Liver (tissue), 9 donors: Measurements from ENCODE around the gene DZANK1. TPM values are rescaled to one million over a fixed set of nuclear protein-coding genes. Genes with fewer than 3 reads are reported as not detected.
A peak's percentile ranks its signal among the peaks of the same experiment; 100 is the strongest.

Experiments
- DNase-seq: peaks from one replicate; pipeline ENCODE4 v3.0.0-alpha.2; 2017; ENCODE audit warnings: low spot score
- H3K27ac ChIP-seq, 2 donors: one replicate each; pipeline ENCODE4 v1.7.0; 2013; ENCODE audit warnings: inconsistent platforms in 2 of 2, low read length in 2 of 2, control low read depth in 1 of 2, low read depth in 1 of 2, mild to moderate bottlenecking in 1 of 2
- H3K27me3 ChIP-seq, 4 donors: one replicate each; pipeline versions ENCODE4 v1.6.1 to v1.7.0; 2013; ENCODE audit warnings: low read length in 3 of 4, inconsistent platforms in 1 of 4, mild to moderate bottlenecking in 1 of 4, moderate library complexity in 1 of 4; ENCODE audit not compliant: control insufficient read depth in 4 of 4, insufficient read depth in 4 of 4
- H3K36me3 ChIP-seq, 4 donors: one replicate each; pipeline versions ENCODE4 v1.6.1 to v1.7.0; 2013; ENCODE audit warnings: low read length in 3 of 4, mild to moderate bottlenecking in 3 of 4, low read depth in 1 of 4, moderate library complexity in 1 of 4; ENCODE audit not compliant: control insufficient read depth in 4 of 4, insufficient read depth in 3 of 4
- H3K4me1 ChIP-seq, 4 donors: one replicate each; pipeline versions ENCODE4 v1.6.1 to v1.7.0; 2013; ENCODE audit warnings: low read length in 3 of 4, mild to moderate bottlenecking in 3 of 4, moderate library complexity in 1 of 4; ENCODE audit not compliant: control insufficient read depth in 4 of 4, insufficient read depth in 4 of 4
- H3K4me3 ChIP-seq, 3 donors: one replicate each; pipeline versions ENCODE4 v1.6.1 to v1.7.0; 2013; ENCODE audit warnings: low read length in 3 of 3, control low read depth in 1 of 3, low read depth in 1 of 3, mild to moderate bottlenecking in 1 of 3
- H3K9ac ChIP-seq, 2 donors: one replicate each; pipeline ENCODE4 v1.7.0; 2013; ENCODE audit warnings: low read length in 2 of 2, mild to moderate bottlenecking in 2 of 2, moderate library complexity in 2 of 2, control low read depth in 1 of 2, low read depth in 1 of 2
- H3K9me3 ChIP-seq, 4 donors: one replicate each; pipeline versions ENCODE4 v1.6.1 to v1.7.0; 2013; ENCODE audit warnings: low read length in 3 of 4; ENCODE audit not compliant: control insufficient read depth in 4 of 4
- ATF3 ChIP-seq: IDR thresholded peaks from 2 replicates; pipeline ENCODE4 v1.6.1; 2016; ENCODE audit warnings: antibody characterized with exemption
- EGR1 ChIP-seq, 2 donors: IDR thresholded peaks; 2 replicates each; pipeline ENCODE4 v1.6.1; 2016 to 2018; ENCODE audit warnings: antibody characterized with exemption in 2 of 2, low read depth in 2 of 2
- FOXA1 ChIP-seq: IDR thresholded peaks from 2 replicates; pipeline ENCODE4 v1.6.1; 2016; ENCODE audit warnings: antibody characterized with exemption
- FOXA2 ChIP-seq: IDR thresholded peaks from 2 replicates; pipeline ENCODE4 v1.6.1; 2016; ENCODE audit warnings: antibody characterized with exemption
- GABPA ChIP-seq, 2 donors: IDR thresholded peaks in 1 of 2; conservative IDR thresholded peaks in 1 of 2; 2 replicates each; pipeline ENCODE4 v1.6.1; 2016; ENCODE audit warnings: antibody characterized with exemption in 2 of 2, mild to moderate bottlenecking in 1 of 2, moderate library complexity in 1 of 2
- HNF4A ChIP-seq, 2 donors: conservative IDR thresholded peaks; 2 replicates each; pipeline ENCODE4 v1.6.1; 2016; ENCODE audit warnings: antibody characterized with exemption in 2 of 2, mild to moderate bottlenecking in 2 of 2
- HNF4G ChIP-seq: IDR thresholded peaks from 2 replicates; pipeline ENCODE4 v1.6.1; 2016; ENCODE audit warnings: antibody characterized with exemption
- JUND ChIP-seq, 2 donors: IDR thresholded peaks; 2 replicates each; pipeline ENCODE4 v1.6.1; 2016; ENCODE audit warnings: antibody characterized with exemption in 2 of 2
- NR2F2 ChIP-seq: IDR thresholded peaks from 2 replicates; pipeline ENCODE4 v1.6.1; 2016; ENCODE audit warnings: antibody characterized with exemption
- RAD21 ChIP-seq, 2 donors: IDR thresholded peaks; 2 replicates each; pipeline ENCODE4 v1.6.1; 2016; ENCODE audit warnings: antibody characterized with exemption in 2 of 2, mild to moderate bottlenecking in 2 of 2
- RXRA ChIP-seq, 2 donors: IDR thresholded peaks; 2 replicates each; pipeline ENCODE4 v1.6.1; 2017 to 2018; ENCODE audit warnings: antibody characterized with exemption in 2 of 2, mild to moderate bottlenecking in 1 of 2
- YY1 ChIP-seq: IDR thresholded peaks from 2 replicates; pipeline ENCODE4 v1.6.1; 2016; ENCODE audit warnings: antibody characterized with exemption, mild to moderate bottlenecking
- WGBS: extraction: QIAGEN DNeasy Blood & Tissue Kit; methylation state at CpG from one replicate; pipeline ENCODE4 v1.1.7; 2013; 5-methylcytosine and 5-hydroxymethylcytosine counted together
- polyA plus RNA-seq, 2 donors: library from polyadenylated mRNA; stranded (reverse) in 1 of 2; unstranded in 1 of 2; fragments of 200-250 nt in 1 of 2; fragments of >200 nt in 1 of 2; fragmentation: Nextera tagmentation in 1 of 2; extraction: Ambion mirVana in 1 of 2; gene quantifications; one replicate each; pipeline versions ENCODE4 v1.2.1 to v1.2.3, GENCODE V29; 2013 to 2015
- total RNA-seq, 2 donors: library from RNA; depleted of rRNA; stranded (reverse); fragments of >200 nt; gene quantifications; one replicate each; pipeline ENCODE4 v1.2.3, GENCODE V29; 2014
- TF ChIP-seq, protein P1 (sequence below): IDR thresholded peaks from 2 replicates; pipeline ENCODE4 v1.6.1; 2016; ENCODE audit warnings: antibody characterized with exemption
- TF ChIP-seq, protein P2 (sequence below): fragments of 150-350 bp; IDR thresholded peaks from 2 replicates; pipeline ENCODE4 v1.5.1; 2017; ENCODE audit warnings: improper control_type of control experiment, low read depth, low read length; ENCODE audit not compliant: missing input control
- TF ChIP-seq, protein P3 (sequence below): IDR thresholded peaks from 2 replicates; pipeline ENCODE4 v1.6.1; 2016; ENCODE audit warnings: antibody characterized with exemption
- TF ChIP-seq, protein P4 (sequence below): IDR thresholded peaks from 2 replicates; pipeline ENCODE4 v1.6.1; 2016; ENCODE audit warnings: antibody characterized with exemption, mild to moderate bottlenecking
- donor health status: healthy.
- donor health status: healthy.
- donor health status: healthy.
- donor health status: healthy.
- donor health status: healthy.

Gene DZANK1
- total and polyA plus RNA-seq, 4 donors: 0.19 to 0.84 (median 0.31) TPM

GRCh38 chr20:18511571-18511970 lies 44.7 kb upstream of the DZANK1 start:
- no peak for TF ChIP-seq HNF4G
- TF ChIP-seq RAD21 (IDR thresholded peaks at IDR 0.05): no peak
- TF ChIP-seq, protein P1, sequence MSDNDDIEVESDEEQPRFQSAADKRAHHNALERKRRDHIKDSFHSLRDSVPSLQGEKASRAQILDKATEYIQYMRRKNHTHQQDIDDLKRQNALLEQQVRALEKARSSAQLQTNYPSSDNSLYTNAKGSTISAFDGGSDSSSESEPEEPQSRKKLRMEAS: no peak
- no peak for TF ChIP-seq ATF3
- no peak for TF ChIP-seq EGR1 (IDR thresholded peaks at IDR 0.05; ENCODE audit: low read depth in 2 of 2)
- TF ChIP-seq, protein P2, sequence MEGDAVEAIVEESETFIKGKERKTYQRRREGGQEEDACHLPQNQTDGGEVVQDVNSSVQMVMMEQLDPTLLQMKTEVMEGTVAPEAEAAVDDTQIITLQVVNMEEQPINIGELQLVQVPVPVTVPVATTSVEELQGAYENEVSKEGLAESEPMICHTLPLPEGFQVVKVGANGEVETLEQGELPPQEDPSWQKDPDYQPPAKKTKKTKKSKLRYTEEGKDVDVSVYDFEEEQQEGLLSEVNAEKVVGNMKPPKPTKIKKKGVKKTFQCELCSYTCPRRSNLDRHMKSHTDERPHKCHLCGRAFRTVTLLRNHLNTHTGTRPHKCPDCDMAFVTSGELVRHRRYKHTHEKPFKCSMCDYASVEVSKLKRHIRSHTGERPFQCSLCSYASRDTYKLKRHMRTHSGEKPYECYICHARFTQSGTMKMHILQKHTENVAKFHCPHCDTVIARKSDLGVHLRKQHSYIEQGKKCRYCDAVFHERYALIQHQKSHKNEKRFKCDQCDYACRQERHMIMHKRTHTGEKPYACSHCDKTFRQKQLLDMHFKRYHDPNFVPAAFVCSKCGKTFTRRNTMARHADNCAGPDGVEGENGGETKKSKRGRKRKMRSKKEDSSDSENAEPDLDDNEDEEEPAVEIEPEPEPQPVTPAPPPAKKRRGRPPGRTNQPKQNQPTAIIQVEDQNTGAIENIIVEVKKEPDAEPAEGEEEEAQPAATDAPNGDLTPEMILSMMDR: no peak
- no peak for TF ChIP-seq GABPA (IDR thresholded peaks at IDR 0.05 in 1 of 2, conservative IDR thresholded peaks at IDR 0.05 in 1 of 2)
- no peak for TF ChIP-seq FOXA2
- TF ChIP-seq, protein P3, sequence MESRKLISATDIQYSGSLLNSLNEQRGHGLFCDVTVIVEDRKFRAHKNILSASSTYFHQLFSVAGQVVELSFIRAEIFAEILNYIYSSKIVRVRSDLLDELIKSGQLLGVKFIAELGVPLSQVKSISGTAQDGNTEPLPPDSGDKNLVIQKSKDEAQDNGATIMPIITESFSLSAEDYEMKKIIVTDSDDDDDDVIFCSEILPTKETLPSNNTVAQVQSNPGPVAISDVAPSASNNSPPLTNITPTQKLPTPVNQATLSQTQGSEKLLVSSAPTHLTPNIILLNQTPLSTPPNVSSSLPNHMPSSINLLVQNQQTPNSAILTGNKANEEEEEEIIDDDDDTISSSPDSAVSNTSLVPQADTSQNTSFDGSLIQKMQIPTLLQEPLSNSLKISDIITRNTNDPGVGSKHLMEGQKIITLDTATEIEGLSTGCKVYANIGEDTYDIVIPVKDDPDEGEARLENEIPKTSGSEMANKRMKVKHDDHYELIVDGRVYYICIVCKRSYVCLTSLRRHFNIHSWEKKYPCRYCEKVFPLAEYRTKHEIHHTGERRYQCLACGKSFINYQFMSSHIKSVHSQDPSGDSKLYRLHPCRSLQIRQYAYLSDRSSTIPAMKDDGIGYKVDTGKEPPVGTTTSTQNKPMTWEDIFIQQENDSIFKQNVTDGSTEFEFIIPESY: no peak
- TF ChIP-seq HNF4A (conservative IDR thresholded peaks at IDR 0.05): no peak
- TF ChIP-seq FOXA1: no peak
- Histone ChIP-seq H3K27ac (no peak overlapping the region), H3K9me3 (no peaks in the 10 kb centered on the region), H3K36me3 (peaks cover 2 to 39% (median 27%) of the 10 kb centered on the region in 4 donors), H3K4me3 (no peak overlapping the region), H3K4me1 (peaks cover 0 to 26% (median 13%) of the 10 kb centered on the region in 4 donors), H3K9ac (no peak overlapping the region), H3K27me3 (no peaks in the 10 kb centered on the region)
- 90% methylated on average over 1 of the region's 1 CpG for WGBS
- DNase-seq: no peak

GRCh38 chr20:18507218-18508191 lies 40.7 kb upstream of the DZANK1 start, which contains the start of gene SEC23B:
Gene SEC23B (plus strand): TSS chr20:18507940. CDS start chr20:18510836, 2,896 bp downstream.
- DNase-seq: peak; percentile 94
- Histone ChIP-seq H3K9me3 (no peaks in the 10 kb centered on the region), H3K36me3 (peaks cover 0 to 16% (median 10%) of the 10 kb centered on the region in 4 donors), H3K4me3 (peak within 1 kb of the TSS; percentile 76 to 99 (median 96)), H3K9ac (peak within 1 kb of the TSS; percentile 98 to 99), H3K4me1 (peaks cover 0 to 26% (median 13%) of the 10 kb centered on the region in 4 donors), H3K27me3 (no peaks in the 10 kb centered on the region), H3K27ac (peak within 1 kb of the TSS; percentile 98 to 100)
- under 1% methylated on average over 69 of the region's 69 CpGs for WGBS
- TF ChIP-seq ATF3 (no peak), EGR1 (IDR thresholded peaks at IDR 0.05; ENCODE audit: low read depth in 2 of 2) (no peak), JUND (IDR thresholded peaks at IDR 0.05) (peak; percentile 74 to 79), NR2F2 (no peak), RAD21 (IDR thresholded peaks at IDR 0.05) (peak in 1 of 2 donors; percentile 11), YY1 (peak; percentile 99), HNF4A (conservative IDR thresholded peaks at IDR 0.05) (no peak), RXRA (IDR thresholded peaks at IDR 0.05) (peak in 1 of 2 donors; percentile 27), GABPA (IDR thresholded peaks at IDR 0.05 in 1 of 2, conservative IDR thresholded peaks at IDR 0.05 in 1 of 2) (peak; percentile 79 to 95)
- TF ChIP-seq, protein P4, sequence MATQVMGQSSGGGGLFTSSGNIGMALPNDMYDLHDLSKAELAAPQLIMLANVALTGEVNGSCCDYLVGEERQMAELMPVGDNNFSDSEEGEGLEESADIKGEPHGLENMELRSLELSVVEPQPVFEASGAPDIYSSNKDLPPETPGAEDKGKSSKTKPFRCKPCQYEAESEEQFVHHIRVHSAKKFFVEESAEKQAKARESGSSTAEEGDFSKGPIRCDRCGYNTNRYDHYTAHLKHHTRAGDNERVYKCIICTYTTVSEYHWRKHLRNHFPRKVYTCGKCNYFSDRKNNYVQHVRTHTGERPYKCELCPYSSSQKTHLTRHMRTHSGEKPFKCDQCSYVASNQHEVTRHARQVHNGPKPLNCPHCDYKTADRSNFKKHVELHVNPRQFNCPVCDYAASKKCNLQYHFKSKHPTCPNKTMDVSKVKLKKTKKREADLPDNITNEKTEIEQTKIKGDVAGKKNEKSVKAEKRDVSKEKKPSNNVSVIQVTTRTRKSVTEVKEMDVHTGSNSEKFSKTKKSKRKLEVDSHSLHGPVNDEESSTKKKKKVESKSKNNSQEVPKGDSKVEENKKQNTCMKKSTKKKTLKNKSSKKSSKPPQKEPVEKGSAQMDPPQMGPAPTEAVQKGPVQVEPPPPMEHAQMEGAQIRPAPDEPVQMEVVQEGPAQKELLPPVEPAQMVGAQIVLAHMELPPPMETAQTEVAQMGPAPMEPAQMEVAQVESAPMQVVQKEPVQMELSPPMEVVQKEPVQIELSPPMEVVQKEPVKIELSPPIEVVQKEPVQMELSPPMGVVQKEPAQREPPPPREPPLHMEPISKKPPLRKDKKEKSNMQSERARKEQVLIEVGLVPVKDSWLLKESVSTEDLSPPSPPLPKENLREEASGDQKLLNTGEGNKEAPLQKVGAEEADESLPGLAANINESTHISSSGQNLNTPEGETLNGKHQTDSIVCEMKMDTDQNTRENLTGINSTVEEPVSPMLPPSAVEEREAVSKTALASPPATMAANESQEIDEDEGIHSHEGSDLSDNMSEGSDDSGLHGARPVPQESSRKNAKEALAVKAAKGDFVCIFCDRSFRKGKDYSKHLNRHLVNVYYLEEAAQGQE: peak; percentile 65
- TF ChIP-seq, protein P3: peak; percentile 92
- TF ChIP-seq, protein P2: no peak
